HAP-1 (cell line): Measurements from ENCODE around the gene KIF26B.

ENCODE experiments used
- DNase-seq, 2 experiments: peaks; one replicate each; pipeline ENCODE4 v3.0.0-alpha.2; 2016 to 2020; ENCODE audit warnings: low spot score in 2 of 2
- H3K27me3 ChIP-seq: fragments of 250-450 bp; sonication (Bioruptor Pico); 2 replicates; pipeline ENCODE4 v1.5.1; 2020; ENCODE audit warnings: low read depth, mild to moderate bottlenecking, moderate library complexity
- H3K36me3 ChIP-seq: fragments of 250-450 bp; sonication (Bioruptor Pico); replicated peaks from 2 replicates; pipeline ENCODE4 v1.5.1; 2020; ENCODE audit warnings: mild to moderate bottlenecking
- H3K4me1 ChIP-seq: fragments of 250-450 bp; sonication (Bioruptor Pico); 2 replicates; pipeline ENCODE4 v1.5.1; 2020; ENCODE audit warnings: mild to moderate bottlenecking
- H3K4me3 ChIP-seq: fragments of 250-450 bp; sonication (Bioruptor Pico); 2 replicates; pipeline ENCODE4 v1.5.1; 2020; ENCODE audit warnings: mild to moderate bottlenecking, moderate library complexity
- H3K9me3 ChIP-seq: fragments of 250-450 bp; sonication (Bioruptor Pico); 2 replicates; pipeline ENCODE4 v1.5.1; 2020; ENCODE audit warnings: mild to moderate bottlenecking, moderate library complexity
- in situ Hi-C: fragments of 300-500 bp; cut with MboI; formaldehyde crosslinking; loops from 3 replicates; pipeline ENCODE4 v1.14.3; 2020; ENCODE audit warnings: low sequenced_read_pairs, inconsistent platforms, mixed read lengths

The KIF26B gene

GRCh38 chr1:245677461-245678240 lies 522.9 kb downstream of the KIF26B start:
- Histone ChIP-seq H3K36me3 (no peaks in the 10 kb centered on the region), H3K9me3 (no peaks in the 10 kb centered on the region), H3K4me3 (no peak overlapping the region), H3K4me1 (no peaks in the 10 kb centered on the region), H3K27me3 (no peaks in the 10 kb centered on the region)
- DNase-seq = no peak
- in situ Hi-C loops = no loop called here

- H3K9me3 ChIP-seq = no peaks in the 10 kb centered on the region
- no peaks in the 10 kb centered on the region for H3K36me3 ChIP-seq
- no peak for DNase-seq
- no peaks in the 10 kb centered on the region for H3K4me1 ChIP-seq
- no peaks in the 10 kb centered on the region for H3K27me3 ChIP-seq
- in situ Hi-C loops = no loop called here
- H3K4me3 ChIP-seq = no peak overlapping the region
Measured at GRCh38 chr1:245678860-245679411, 524.2 kb downstream of the KIF26B start.

- no peaks in the 10 kb centered on the region for H3K9me3 ChIP-seq
- H3K4me3 ChIP-seq = no peak overlapping the region
- H3K27me3 ChIP-seq = no peaks in the 10 kb centered on the region
- DNase-seq = no peak
- no peaks in the 10 kb centered on the region for H3K36me3 ChIP-seq
- H3K4me1 ChIP-seq = no peaks in the 10 kb centered on the region
- in situ Hi-C loops = no loop called here
Measured at GRCh38 chr1:245679821-245680780, 525.3 kb downstream of the KIF26B start.

GRCh38 chr1:245682638-245683628 lies 528.1 kb downstream of the KIF26B start:
- Histone ChIP-seq H3K4me3 (no peak overlapping the region), H3K4me1 (no peaks in the 10 kb centered on the region), H3K27me3 (no peaks in the 10 kb centered on the region), H3K9me3 (no peaks in the 10 kb centered on the region), H3K36me3 (no peaks in the 10 kb centered on the region)
- no peak for DNase-seq
- in situ Hi-C loops = no loop called here

GRCh38 chr1:245683676-245684075 lies 528.9 kb downstream of the KIF26B start:
- no peak overlapping the region for H3K4me3 ChIP-seq
- no peaks in the 10 kb centered on the region for H3K9me3 ChIP-seq
- no peaks in the 10 kb centered on the region for H3K4me1 ChIP-seq
- DNase-seq = no peak
- no peaks in the 10 kb centered on the region for H3K27me3 ChIP-seq
- in situ Hi-C loops = no loop called here
- no peaks in the 10 kb centered on the region for H3K36me3 ChIP-seq

GRCh38 chr1:245684166-245684565 lies 529.4 kb downstream of the KIF26B start:
- no peaks in the 10 kb centered on the region for H3K36me3 ChIP-seq
- in situ Hi-C loops = no loop called here
- DNase-seq = no peak
- H3K27me3 ChIP-seq = no peaks in the 10 kb centered on the region
- H3K9me3 ChIP-seq = no peaks in the 10 kb centered on the region
- no peaks in the 10 kb centered on the region for H3K4me1 ChIP-seq
- H3K4me3 ChIP-seq = no peak overlapping the region

GRCh38 chr1:245684571-245684970 lies 529.8 kb downstream of the KIF26B start:
- no peaks in the 10 kb centered on the region for H3K9me3 ChIP-seq
- no peaks in the 10 kb centered on the region for H3K36me3 ChIP-seq
- H3K4me1 ChIP-seq = no peaks in the 10 kb centered on the region
- DNase-seq = no peak
- H3K4me3 ChIP-seq = no peak overlapping the region
- in situ Hi-C loops = no loop called here
- H3K27me3 ChIP-seq = no peaks in the 10 kb centered on the region

GRCh38 chr1:245685111-245685810 lies 530.5 kb downstream of the KIF26B start:
- Histone ChIP-seq H3K4me3 (no peak overlapping the region), H3K36me3 (no peaks in the 10 kb centered on the region), H3K4me1 (no peaks in the 10 kb centered on the region), H3K9me3 (no peaks in the 10 kb centered on the region), H3K27me3 (no peaks in the 10 kb centered on the region)
- in situ Hi-C loops = no loop called here
- DNase-seq = no peak

GRCh38 chr1:245686006-245686405 lies 531.2 kb downstream of the KIF26B start:
- no peak for DNase-seq
- Histone ChIP-seq H3K27me3 (no peaks in the 10 kb centered on the region), H3K4me1 (no peaks in the 10 kb centered on the region), H3K36me3 (no peaks in the 10 kb centered on the region), H3K9me3 (no peaks in the 10 kb centered on the region), H3K4me3 (no peak overlapping the region)
- in situ Hi-C loops = no loop called here

GRCh38 chr1:245686446-245687030 lies 531.8 kb downstream of the KIF26B start:
- no peak for DNase-seq

GRCh38 chr1:245687152-245687635 lies 532.4 kb downstream of the KIF26B start:
- in situ Hi-C loops = no loop called here
- no peak for DNase-seq
- Histone ChIP-seq H3K27me3 (no peaks in the 10 kb centered on the region), H3K4me1 (no peaks in the 10 kb centered on the region), H3K4me3 (no peak overlapping the region), H3K9me3 (no peaks in the 10 kb centered on the region), H3K36me3 (no peaks in the 10 kb centered on the region)

More at GRCh38 chr1:245686446-245687030, 531.8 kb downstream of the KIF26B start:
- Histone ChIP-seq H3K9me3 (no peaks in the 10 kb centered on the region), H3K36me3 (no peaks in the 10 kb centered on the region), H3K27me3 (no peaks in the 10 kb centered on the region), H3K4me1 (no peaks in the 10 kb centered on the region), H3K4me3 (no peak overlapping the region)
- in situ Hi-C loops = no loop called here
